ENCODE results near the gene PLD2. TPM values are rescaled to one million over a fixed set of nuclear protein-coding genes. Genes with fewer than 3 reads are reported as not detected.
"Not testable (repeated sequence)": the region's sequence is repeated elsewhere in the genome, so short reads cannot be mapped to it uniquely, and the experiment has no call there.

PLD2 gene
- total RNA-seq, 1 donor from 2014 or later, result 13.6 TPM

GRCh38 chr17:4863321-4863720, 56.4 kb downstream of the PLD2 start:
- DNase-seq (no peak), ATAC-seq (ENCODE audit: poor library complexity) (no peak)
- intact Hi-C loops (cut with DNase I), result no loop called here

- DNase-seq; ATAC-seq (ENCODE audit: poor library complexity); intact Hi-C loops (cut with DNase I): not testable (repeated sequence)
Observed at GRCh38 chr17:4867535-4867934, 60.6 kb downstream of the PLD2 start.

GRCh38 chr17:4869058-4869998, 62.4 kb downstream of the PLD2 start:
- DNase-seq; ATAC-seq (ENCODE audit: poor library complexity); intact Hi-C loops (cut with DNase I): not testable (repeated sequence)

GRCh38 chr17:4870855-4871254, 63.9 kb downstream of the PLD2 start:
- intact Hi-C loops (cut with DNase I), result no loop called here
- ATAC-seq (ENCODE audit: poor library complexity) (no peak), DNase-seq (no peak)

- intact Hi-C loops (cut with DNase I), result no loop called here
- no peak for ATAC-seq (ENCODE audit: poor library complexity)
Observed at GRCh38 chr17:4872786-4873185, 65.8 kb downstream of the PLD2 start.

More at GRCh38 chr17:4872786-4873185, 65.8 kb downstream of the PLD2 start:
- no peak for DNase-seq

Other genes with a start within 250 kb of the PLD2 start
- not detected for gene GGT6, start 246.6 kb upstream of the PLD2 start, total RNA-seq
- 40.4 TPM for gene SMTNL2, start 222.6 kb upstream of the PLD2 start, total RNA-seq
- not detected for gene ALOX15, start 165.5 kb upstream of the PLD2 start, total RNA-seq
- gene PELP1, start 103.0 kb upstream of the PLD2 start, total RNA-seq, result 39.3 TPM
- gene ARRB2, start 96.5 kb upstream of the PLD2 start, total RNA-seq, result 23.4 TPM
- 18.0 TPM for gene MED11, start 75.7 kb upstream of the PLD2 start, total RNA-seq
- gene ZMYND15, start 67.3 kb upstream of the PLD2 start, total RNA-seq, result not detected
- gene CXCL16, start 67.2 kb upstream of the PLD2 start, total RNA-seq, result 2.7 TPM
- not detected for gene TM4SF5, start 35.3 kb upstream of the PLD2 start, total RNA-seq
- 0.62 TPM for gene VMO1, start 20.8 kb upstream of the PLD2 start, total RNA-seq
- not detected for gene GLTPD2, start 18.2 kb upstream of the PLD2 start, total RNA-seq
- gene PSMB6, start 11.0 kb upstream of the PLD2 start, total RNA-seq, result 214 TPM
- gene MINK1, start 26.2 kb downstream of the PLD2 start, total RNA-seq, result 47.6 TPM
- gene C17orf107, start 92.4 kb downstream of the PLD2 start, total RNA-seq, result 0.51 TPM
- 0.30 TPM for gene CHRNE, start 95.9 kb downstream of the PLD2 start, total RNA-seq
- gene GP1BA, start 125.1 kb downstream of the PLD2 start, total RNA-seq, result not detected
- 208 TPM for gene SLC25A11, start 132.9 kb downstream of the PLD2 start, total RNA-seq
- gene RNF167, start 133.1 kb downstream of the PLD2 start, total RNA-seq, result 85.8 TPM
- gene PFN1, start 141.4 kb downstream of the PLD2 start, total RNA-seq, result 179 TPM
- gene ENO3, start 144.0 kb downstream of the PLD2 start, total RNA-seq, result 534 TPM
- gene SPAG7, start 160.7 kb downstream of the PLD2 start, total RNA-seq, result 158 TPM
- 29.4 TPM for gene CAMTA2, start 180.5 kb downstream of the PLD2 start, total RNA-seq
- 2.8 TPM for gene INCA1, start 190.4 kb downstream of the PLD2 start, total RNA-seq
- 720 TPM for gene KIF1C, start 190.8 kb downstream of the PLD2 start, total RNA-seq
- gene SLC52A1, start 228.3 kb downstream of the PLD2 start, total RNA-seq, result not detected